GM21619 (cell line): ENCODE data around the gene MMP2.

Source experiments
- ATAC-seq: cut with Tn5 transposase; IDR thresholded peaks from one replicate; pipeline ENCODE4 v1.9.1; 2021; ENCODE audit not compliant: unreplicated experiment

MMP2 gene

DNA sequence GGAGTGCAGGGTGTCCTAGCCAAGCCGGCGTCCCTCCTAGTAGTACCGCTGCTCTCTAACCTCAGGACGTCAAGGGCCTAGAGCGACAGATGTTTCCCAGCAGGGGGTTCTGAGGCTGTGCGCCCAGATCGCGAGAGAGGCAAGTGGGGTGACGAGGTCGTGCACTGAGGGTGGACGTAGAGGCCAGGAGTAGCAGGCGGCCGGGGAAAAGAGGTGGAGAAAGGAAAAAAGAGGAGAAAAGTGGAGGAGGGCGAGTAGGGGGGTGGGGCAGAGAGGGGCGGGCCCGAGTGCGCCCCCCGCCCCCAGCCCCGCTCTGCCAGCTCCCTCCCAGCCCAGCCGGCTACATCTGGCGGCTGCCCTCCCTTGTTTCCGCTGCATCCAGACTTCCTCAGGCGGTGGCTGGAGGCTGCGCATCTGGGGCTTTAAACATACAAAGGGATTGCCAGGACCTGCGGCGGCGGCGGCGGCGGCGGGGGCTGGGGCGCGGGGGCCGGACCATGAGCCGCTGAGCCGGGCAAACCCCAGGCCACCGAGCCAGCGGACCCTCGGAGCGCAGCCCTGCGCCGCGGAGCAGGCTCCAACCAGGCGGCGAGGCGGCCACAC is at the start of gene MMP2:
Gene MMP2 (plus strand): TSS at position 372 of the 603 bp plus-strand sequence. CDS start 282 bp downstream, outside the sequence.
- ATAC-seq: no peak

DNA sequence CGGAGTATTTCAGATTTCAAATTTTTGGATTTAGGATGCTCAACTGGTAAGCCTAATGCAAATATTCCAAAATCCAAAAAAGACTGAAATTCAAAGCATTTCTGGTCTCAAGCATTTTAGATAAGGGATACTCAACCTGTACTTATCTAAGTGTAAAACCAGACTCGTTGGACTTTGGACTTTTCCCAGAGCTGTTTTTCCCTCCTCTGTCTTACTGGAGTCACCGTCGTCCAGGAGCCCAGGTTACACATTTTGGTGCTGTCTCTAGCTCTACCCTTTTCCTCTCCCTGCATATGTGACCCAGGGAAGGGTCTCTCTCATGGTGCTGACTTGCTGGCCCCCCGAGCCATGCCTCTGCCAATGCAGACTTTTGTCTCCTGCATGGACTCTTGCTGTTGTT is 46.0 kb upstream of the MMP2 start:
- no peak for ATAC-seq

DNA sequence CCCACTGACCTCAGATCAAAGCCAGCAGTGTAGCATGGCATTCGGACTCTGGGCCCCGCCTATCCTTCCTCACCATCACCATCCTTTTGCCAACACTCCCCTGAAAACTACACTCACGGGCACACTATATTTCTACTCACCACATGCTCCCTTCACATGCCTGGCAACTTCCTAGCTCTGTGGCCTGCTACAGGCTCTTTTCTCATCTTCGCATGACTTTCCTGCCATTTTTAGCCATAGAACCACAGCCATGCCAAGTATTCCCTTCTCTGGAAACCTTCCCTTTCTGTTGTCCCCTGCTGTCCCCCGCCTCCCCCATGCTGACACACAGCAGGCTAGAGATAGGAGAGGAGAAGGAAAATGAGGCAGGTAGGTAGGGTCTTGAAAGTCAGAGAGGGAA is 45.5 kb upstream of the MMP2 start:
- ATAC-seq: no peak

DNA sequence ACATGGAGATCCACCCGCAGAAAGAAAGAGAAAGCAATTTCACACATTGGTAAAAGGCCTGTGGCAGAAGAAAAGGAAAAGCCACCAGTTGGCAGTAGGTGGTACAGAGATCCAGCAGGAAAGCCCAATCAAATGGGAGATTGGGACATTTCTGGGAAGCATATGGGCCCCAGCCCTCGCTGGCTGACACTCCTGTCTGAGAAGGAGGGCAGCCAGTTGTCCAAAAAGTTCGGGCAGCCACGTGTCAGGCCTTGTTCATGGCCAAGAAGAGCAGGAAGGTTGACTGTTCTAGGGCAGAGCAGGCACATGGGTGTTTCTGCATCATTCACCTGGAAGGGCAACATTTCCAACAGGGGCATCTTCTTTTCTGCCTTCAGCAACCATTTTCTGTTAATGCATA is 45.0 kb upstream of the MMP2 start:
- no peak for ATAC-seq

DNA sequence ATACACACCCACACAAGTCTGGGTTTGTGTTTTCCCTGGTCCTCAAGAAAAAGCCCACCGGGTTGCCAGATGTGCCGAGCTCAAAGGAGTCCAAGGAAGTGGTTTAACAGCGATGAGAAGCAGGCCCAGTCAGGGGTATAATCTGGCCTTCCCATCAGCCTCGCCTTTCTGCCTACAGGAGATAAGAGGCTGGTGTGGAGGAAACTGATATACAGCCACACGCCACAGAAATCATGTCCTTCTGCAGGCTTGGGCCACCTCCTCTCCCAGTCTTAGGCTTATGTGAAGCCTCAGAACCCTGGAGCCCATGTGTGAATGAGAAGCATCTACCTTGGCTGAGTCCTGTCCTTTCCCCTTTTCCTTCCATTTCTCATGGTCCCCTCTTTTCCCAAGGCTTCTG is 43.6 kb upstream of the MMP2 start:
- no peak for ATAC-seq

DNA sequence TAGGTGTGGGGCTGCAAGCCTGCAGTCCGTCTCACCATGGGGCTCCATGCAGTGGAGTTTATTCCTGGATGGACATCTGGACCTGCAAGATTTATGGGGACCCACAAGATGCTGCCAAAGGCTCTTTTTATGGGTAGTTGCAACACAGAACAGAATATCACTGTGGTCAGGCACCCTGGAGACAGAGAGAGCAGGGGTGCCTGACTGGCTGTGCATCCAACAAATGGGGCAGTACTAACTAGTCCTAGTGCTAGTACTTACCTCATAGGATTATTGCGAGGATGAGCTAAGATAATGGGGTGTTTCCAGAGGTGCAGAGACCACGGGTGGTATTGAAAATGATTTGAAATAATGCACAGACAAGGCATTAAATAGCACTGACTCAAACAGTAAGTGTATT is 42.4 kb upstream of the MMP2 start:
- no peak for ATAC-seq

DNA sequence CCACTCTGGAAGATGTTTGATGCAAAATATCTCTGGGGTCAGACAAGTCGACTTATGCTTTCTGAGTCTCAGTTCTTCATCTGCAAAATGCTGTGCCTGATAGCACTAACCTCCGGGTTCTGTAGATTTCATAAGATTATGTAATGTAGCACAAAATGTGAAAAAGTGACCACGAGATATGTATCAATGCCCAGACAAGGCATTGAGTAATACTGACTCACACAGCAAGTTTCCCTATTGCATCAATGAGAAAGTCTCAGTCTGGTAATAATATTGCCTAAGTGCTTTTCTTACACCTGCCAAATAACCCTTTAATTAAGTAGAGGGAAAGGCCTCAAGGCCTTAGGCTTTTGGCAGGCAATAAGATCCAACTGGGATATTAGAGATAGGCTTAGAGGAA is 41.4 kb upstream of the MMP2 start:
- ATAC-seq: no peak

DNA sequence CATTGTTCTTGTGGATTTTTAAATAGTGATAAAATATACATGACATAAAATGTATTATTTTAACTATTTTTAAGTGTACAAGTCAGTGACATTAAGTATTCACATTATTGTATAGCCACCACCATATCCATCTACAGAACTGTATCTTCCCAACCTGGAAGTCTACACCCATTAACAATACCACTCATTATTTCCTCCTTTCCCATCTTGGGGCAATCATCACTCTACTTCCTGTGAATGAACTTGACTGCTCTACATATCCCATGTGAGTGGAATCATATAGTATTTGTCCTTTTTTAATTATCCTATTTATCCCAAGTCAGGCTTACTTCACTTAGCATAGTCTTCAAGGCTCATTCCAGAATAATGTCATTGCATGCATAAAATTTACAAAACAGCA is 40.7 kb upstream of the MMP2 start:
- no peak for ATAC-seq

DNA sequence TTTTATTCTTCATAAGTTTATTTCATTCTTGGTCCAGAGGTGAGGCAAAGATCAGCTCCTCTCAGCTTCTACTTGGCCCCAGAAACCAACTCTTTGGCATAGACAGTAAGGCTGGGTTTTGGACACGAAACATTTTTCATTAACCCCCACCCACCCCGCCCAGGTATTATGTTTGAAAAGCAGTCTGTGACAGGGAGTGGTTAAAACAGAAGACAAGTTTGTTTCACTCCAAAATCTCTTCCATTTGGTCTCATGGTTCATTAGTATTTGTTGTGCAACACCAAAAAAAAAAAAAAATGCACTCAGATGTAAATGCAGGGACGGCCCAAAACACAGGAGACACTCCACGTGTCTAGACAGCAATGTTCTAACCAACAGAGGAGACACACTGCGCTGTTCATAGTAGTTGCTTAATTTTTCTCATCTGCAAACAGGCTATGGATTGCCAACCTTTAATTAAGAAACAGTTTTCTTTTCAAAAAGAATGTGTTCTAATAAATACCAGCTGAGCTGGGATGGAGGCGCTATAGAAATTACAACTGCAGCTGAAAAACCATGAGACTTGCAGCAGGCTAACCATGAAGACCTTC is 39.8 kb upstream of the MMP2 start:
- ATAC-seq: no peak

DNA sequence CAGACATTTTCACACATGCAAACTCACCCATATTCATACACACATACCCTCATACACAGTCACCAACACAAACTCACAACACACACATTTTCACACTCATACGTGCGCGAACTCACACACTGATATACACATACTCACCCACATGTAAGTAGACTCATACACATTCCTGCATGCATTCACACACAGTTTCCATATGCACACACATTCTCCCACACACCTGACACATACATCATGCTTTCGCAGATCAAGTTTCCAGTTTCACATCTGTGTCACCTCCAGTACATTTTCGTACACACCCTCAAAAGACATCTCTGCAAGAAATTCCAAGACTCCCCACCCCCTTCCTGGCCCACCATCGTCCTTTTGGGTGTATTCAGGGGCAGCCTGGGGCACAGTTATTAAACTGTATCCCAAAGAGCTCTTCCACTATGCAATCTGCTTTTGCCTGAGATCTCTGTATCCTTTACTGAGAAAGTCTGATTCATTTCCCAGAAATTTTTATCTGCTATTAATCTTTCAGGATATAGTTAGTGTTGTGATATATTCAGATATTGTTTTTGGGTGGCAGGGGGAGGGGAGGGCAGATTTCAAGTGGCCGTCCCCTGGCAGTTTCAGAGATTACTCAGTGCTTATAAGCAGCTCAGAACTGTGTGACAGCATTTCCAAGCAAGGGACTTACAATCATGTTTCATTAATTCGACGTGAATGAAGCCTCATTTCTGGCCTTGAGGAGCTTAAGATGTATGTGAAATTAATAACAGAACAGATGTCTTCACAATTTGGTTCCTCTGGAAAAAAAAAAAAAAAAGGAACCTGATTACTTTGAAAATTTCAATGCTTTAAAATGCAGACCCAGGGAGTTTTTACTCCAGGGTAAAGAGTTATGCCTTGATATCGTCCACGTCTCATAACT is 35.3 kb upstream of the MMP2 start:
- no peak for ATAC-seq

DNA sequence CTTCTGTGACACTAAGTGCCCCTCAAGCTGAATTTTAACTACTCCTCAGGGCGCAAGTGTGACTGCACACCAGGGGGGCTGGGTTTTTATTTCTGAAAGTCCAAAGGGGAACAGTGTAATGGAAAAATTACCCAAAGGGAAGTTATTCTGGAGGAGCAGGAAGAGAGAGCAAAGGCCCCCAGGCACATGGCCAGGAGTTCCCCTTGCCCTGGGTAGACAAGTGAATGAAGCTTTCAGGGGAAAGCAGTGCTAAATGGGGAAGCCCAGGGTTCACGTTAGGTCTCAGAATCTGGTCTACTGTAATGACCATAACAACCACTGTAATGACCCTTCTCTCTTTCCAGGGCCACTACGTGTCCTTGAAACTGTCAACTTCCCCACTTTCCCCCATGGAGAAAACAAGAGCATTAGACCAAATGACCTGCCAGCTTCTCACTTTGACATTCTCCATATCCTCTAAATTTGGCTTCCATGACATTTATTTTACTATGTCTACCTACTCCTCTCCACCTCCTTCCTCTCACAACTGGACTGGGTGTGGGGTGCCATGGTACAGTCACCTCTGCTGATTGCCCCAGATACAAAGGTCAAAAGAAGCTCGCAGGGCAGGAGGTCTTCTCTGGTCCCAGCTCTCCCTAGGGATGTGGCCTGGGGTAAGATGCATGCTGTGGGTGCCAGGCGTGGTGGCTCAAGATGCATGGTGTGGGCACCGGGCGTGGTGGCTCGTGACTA is 34.1 kb upstream of the MMP2 start:
- ATAC-seq: peak; percentile 82

DNA sequence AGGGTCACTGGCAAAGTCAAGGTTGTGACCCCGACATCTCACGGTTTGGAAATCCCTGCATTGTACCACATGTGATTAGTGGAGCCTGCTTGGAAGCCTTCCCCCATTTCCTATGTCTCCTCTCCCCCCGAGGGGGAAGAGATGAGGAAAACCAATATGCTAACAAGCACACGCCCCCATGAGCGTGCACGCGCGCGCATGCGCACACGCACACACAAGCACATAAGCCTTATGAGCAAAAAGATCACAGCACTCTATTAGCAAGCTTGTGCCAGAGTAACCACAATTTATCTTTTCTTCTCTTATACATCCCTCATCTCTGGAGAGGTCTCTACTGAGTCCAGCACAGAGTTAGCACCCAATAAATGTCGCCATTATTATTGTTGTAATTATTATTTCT is 31.8 kb upstream of the MMP2 start:
- ATAC-seq: no peak

DNA sequence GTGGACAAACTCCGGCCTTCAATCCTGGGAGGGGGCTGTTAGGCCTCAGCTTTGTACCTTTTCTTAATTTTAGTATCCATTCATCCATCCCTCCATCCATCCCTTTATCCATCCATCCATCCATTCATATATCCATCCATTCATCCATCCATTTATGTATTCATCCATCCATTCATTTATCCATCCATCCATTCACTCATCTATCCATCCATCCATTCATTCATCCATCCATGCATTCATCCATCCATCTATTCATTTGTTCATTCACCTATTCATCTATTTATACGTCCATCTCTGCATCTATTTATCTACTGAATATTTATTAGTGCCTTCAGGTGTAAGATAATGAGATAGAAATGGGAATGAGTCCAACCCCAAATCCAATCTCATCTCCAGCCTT is 26.0 kb upstream of the MMP2 start:
- ATAC-seq: no peak

DNA sequence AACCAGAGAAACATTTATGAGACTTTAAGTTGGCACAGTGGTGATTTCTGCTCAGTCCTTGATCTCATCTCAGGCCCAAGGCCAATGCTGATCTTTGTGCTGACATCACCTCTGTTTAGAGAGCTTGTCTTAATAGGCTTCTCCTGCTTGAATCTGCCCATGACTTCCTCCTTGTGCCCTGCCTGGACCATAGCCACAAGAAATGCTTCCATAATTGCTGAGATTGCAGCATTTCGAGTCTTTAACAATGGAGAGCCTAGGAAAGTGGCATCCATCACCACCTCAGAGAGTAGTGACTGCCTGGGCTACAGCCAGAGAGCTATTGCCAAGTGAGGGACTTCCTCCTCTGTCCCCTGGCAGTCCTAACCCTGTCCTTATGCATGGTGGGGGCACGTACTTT is 25.1 kb upstream of the MMP2 start:
- ATAC-seq: no peak

DNA sequence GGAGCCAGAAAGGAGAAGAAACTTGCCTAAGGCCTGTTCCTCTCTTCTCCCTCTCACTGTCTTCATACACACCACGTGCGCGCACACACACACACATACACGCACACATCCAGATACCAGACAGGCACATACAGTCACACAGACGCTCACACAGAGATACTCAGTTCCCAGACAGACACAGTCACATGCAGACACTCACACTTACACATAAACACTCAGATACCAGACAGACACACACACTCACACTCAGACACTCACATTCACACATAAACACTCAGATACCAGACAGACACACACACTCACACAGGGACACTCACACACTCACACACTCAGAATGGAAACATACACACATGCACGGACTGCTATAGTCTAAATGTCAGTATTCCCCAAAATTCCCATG is 24.1 kb upstream of the MMP2 start:
- ATAC-seq: no peak

DNA sequence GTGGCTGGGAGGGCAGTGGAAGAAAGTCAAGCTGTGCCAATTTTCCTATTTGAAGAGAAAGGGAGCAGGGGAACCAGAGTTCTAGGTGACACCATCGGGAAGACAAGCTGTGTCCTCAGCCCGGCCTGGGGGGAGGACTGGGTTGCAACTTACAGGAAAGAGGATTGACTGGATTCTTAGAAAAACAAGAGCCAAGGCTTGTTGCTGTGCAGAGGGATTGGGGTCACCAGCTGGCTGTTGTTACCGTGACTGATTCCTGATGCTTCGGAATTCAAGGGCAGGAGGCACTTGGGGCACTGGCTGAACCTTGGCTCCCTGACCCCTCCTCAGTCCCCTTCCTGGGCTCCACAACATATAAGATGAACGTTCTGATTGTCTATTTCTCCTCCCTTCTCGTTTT is 16.8 kb upstream of the MMP2 start:
- no peak for ATAC-seq

DNA sequence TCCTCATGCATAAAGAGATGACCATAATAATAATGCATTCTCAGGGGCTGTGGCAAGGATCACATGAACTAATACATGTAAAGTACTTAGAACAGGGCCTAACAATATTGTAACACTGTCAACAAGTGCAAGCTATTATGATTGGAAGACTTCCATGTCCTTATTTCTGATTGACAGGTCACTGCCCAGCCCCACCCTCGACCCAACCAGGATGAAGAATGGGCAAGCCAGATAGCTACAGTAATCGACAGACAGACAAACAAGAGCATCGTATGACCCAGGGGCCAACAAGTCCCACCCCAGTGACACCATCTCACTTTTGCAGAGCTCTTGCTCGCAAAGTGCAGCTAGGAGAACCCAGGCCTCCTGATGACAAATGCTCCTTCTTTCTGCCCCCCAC is 14.6 kb upstream of the MMP2 start:
- ATAC-seq: no peak

DNA sequence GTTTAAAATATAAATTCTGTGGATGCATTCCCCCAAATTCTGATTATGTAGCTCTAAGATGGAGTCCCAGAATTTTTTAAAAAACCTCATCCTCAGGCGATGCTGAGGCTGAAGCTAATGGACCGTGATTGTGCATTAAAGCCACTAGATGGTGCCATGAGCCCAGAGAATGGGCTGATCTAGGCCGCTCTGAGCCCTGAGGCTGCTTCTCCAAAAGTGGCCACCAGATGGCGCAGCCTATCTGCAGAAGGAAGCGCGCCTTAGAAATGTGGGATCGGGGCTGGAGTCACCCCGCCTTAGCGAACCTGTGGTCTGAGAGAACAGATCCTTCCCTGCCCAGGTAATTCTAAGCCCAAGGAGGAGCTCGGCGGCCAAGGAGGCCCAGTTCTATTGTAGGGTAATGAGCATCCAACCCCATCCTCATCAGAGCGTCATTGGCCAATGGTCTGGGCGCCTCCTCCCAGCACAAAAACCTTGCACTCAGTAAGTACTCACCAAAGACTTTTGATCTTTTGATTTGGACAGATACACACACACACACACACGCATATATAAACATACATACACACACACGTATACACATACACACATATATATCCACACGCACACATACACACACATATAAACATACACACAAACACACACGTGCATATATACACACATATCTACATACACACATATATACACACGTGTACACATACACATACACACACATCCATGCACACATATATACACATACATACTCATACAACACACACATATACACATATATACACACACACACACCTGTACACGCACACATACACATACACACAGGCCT is 13.7 kb upstream of the MMP2 start:
- ATAC-seq: peak; percentile 96

DNA sequence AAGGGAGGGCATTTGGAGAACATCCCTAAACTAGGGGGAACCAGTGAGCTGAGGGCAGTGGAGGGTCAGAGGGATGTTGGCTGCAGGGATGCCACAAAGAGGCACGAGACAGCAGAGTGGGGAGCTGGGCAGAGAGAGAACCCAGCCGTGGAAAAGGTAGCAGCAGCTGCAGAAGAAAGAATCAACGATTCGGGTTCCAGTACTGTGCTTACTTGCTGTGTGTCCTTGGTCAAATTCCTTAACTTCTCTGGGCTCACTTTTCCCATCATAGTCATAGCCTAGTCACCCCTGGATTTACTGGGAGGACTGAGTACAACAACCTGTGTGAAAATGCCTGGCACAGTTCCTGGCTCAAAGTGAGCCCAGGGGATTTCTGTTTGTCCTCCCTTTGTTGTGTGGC is 12.8 kb upstream of the MMP2 start:
- no peak for ATAC-seq

DNA sequence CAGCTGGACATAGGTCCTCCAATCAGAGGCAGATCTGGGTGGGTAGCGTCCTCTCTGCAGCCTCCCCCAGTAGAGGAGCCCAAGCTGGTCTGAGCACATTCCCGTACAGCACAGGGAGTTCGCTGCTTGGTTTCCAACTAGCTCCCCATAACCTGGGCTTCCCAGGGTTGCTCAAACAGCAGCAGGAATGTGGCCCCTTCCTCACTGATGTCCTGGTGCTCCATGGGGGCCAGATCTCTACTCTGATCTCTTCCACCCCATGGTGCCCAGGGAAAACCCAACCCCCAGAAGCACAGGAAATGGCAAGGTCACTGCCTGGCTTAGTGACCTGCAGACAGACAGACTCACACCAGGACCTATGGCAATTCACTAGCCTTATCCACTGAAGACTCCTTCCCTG is 11.1 kb upstream of the MMP2 start:
- no peak for ATAC-seq
